ENCODE results near the gene ICAM2. TPM values are rescaled to one million over a fixed set of nuclear protein-coding genes. Genes with fewer than 3 reads are reported as not detected.

ICAM2 gene
- total and polyA plus RNA-seq, 9 donors: 6.8 to 34.2 (median 19.9) TPM

DNA sequence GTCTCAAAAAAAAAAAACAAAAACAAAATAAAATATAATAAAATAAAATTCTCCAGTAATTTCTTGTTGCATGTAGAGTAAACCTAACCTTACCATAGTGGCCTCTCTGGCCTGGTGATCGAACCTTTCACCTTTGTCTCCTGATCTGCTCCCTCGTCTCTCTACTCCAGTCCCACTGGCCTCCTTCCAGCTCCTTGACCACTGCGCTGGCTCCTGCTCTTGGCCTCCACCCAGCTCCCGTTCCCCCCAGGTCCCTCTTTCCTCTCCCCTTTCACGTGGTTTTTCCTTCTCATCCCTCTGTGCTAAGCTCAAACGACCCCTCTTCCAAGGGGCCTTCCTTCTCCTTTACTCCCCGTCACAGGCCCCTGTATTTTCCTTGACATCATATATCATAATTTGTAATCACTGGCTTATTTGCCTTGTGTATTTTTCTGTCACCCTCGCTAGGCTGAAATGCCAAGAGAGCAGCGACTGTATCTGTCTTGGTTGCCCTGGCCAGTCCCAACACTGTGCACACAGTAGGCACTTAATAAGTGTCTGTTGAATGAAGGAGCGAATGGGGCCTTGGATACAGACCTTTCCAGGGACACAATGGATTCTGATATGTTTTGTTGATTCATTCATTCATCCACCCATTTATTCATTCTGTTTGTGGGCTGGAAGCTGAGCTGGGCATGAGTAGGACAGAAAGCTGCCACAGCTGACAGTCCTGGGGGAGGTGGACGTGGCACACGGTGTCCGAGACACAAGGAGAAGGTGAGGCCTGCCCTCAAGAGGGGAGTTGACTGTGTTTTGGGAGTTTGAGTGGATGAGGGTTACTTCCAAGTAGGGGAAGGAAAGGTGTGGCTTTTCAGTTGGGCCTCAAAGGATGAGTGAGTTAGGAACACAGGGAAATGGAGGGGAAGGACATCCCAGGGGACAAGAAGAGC is 41.9 kb downstream of the ICAM2 start:
- no peak for TF ChIP-seq POLR2A (IDR thresholded peaks at IDR 0.05)
- TF ChIP-seq CTCF (IDR thresholded peaks at IDR 0.05): no peak
- no peak for TF ChIP-seq EP300 (IDR thresholded peaks at IDR 0.05)
- peaks cover 8% of the 10 kb centered on the region for H3K4me1 ChIP-seq (ENCODE audit: insufficient read depth)
- no peaks in the 10 kb centered on the region for H3K9me3 ChIP-seq
- H3K4me3 ChIP-seq: no peak overlapping the region
- H3K36me3 ChIP-seq: no peaks in the 10 kb centered on the region
- no peak overlapping the region for H3K27ac ChIP-seq
- intact Hi-C loops (cut with DNase I): no loop called here
- no peaks in the 10 kb centered on the region for H3K27me3 ChIP-seq
- WGBS, 3 donors: 74 to 75% (median 75%) methylated on average over 13 of the region's 13 CpGs
- peak in 1 of 5 donors; percentile 31 for DNase-seq

GRCh38 chr17:63976702-63977101 is 43.7 kb downstream of the ICAM2 start:
- Histone ChIP-seq H3K9me3 (no peaks in the 10 kb centered on the region), H3K4me3 (no peak overlapping the region), H3K27ac (no peak overlapping the region), H3K36me3 (no peaks in the 10 kb centered on the region), H3K27me3 (no peaks in the 10 kb centered on the region), H3K4me1 (ENCODE audit: insufficient read depth) (peaks cover 8% of the 10 kb centered on the region)
- intact Hi-C loops (cut with DNase I): no loop called here
- WGBS, 3 donors: 66 to 88% (median 84%) methylated on average over 3 of the region's 3 CpGs
- TF ChIP-seq CTCF (IDR thresholded peaks at IDR 0.05) (no peak), EP300 (IDR thresholded peaks at IDR 0.05) (no peak), POLR2A (IDR thresholded peaks at IDR 0.05) (no peak)
- no peak for DNase-seq

GRCh38 chr17:63975541-63976092 is 44.8 kb downstream of the ICAM2 start:
- intact Hi-C loops (cut with DNase I): no loop called here
- H3K36me3 ChIP-seq: no peaks in the 10 kb centered on the region
- H3K9me3 ChIP-seq: no peaks in the 10 kb centered on the region
- no peak for TF ChIP-seq CTCF (IDR thresholded peaks at IDR 0.05)
- no peak for TF ChIP-seq EP300 (IDR thresholded peaks at IDR 0.05)
- TF ChIP-seq POLR2A (IDR thresholded peaks at IDR 0.05): no peak
- no peaks in the 10 kb centered on the region for H3K27me3 ChIP-seq
- H3K4me1 ChIP-seq (ENCODE audit: insufficient read depth): peaks cover 5% of the 10 kb centered on the region
- H3K4me3 ChIP-seq: no peak overlapping the region
- WGBS, 3 donors: 78 to 90% (median 87%) methylated on average over 2 of the region's 2 CpGs
- DNase-seq: no peak
- no peak overlapping the region for H3K27ac ChIP-seq

GRCh38 chr17:63974594-63975192 is 45.7 kb downstream of the ICAM2 start:
- Histone ChIP-seq H3K4me1 (ENCODE audit: insufficient read depth) (no peaks in the 10 kb centered on the region), H3K4me3 (no peak overlapping the region), H3K36me3 (no peaks in the 10 kb centered on the region), H3K27me3 (no peaks in the 10 kb centered on the region), H3K9me3 (no peaks in the 10 kb centered on the region), H3K27ac (no peak overlapping the region)
- intact Hi-C loops (cut with DNase I): no loop called here
- 80 to 84% (median 82%) methylated on average over 10 of the region's 10 CpGs for WGBS, 3 donors
- TF ChIP-seq CTCF (IDR thresholded peaks at IDR 0.05): no peak
- no peak for TF ChIP-seq POLR2A (IDR thresholded peaks at IDR 0.05)
- TF ChIP-seq EP300 (IDR thresholded peaks at IDR 0.05): no peak
- DNase-seq: no peak

Data from ovary (tissue), 9 donors.